ENCODE results near the gene RYR2. TPM values are rescaled to one million over a fixed set of nuclear protein-coding genes. Genes with fewer than 3 reads are reported as not detected.

The RYR2 gene
- total and polyA plus RNA-seq, 2 donors (not counting 1 experiment from before 2014, with no cell fraction given), result not detected

GRCh38 chr1:237792726-237793125 is 750.7 kb downstream of the RYR2 start:
- H3K4me3 ChIP-seq (ENCODE audit: control extremely low read depth in 1 of 5, extremely low read depth in 1 of 5, insufficient read depth in 1 of 5, low read depth in 2 of 5, low read length in 4 of 5), result no peak overlapping the region
- H4K20me1 ChIP-seq (ENCODE audit: control insufficient read depth, insufficient read depth, low read length, poor library complexity, severe bottlenecking), result no peaks in the 10 kb centered on the region
- H3K79me2 ChIP-seq (ENCODE audit: control insufficient read depth, insufficient read depth, low read length), result no peaks in the 10 kb centered on the region
- no peaks in the 10 kb centered on the region for H3K4me1 Mint-ChIP-seq
- no peaks in the 10 kb centered on the region for H3K4me1 ChIP-seq (ENCODE audit: control insufficient read depth in 2 of 2, insufficient read depth in 2 of 2, low read length in 2 of 2)
- H3K27ac ChIP-seq (ENCODE audit: low read length in 2 of 2), result no peak overlapping the region
- ATAC-seq (ENCODE audit: low read depth) (no peak), DNase-seq (no peak)
- H2AFZ ChIP-seq (ENCODE audit: insufficient read depth, low read depth, low read length, poor library complexity, severe bottlenecking), result no peak overlapping the region
- no peak overlapping the region for H3K4me3 Mint-ChIP-seq
- no peaks in the 10 kb centered on the region for H3K27me3 ChIP-seq (replicated peaks in 1 of 4; ENCODE audit: control extremely low read depth in 1 of 4, control insufficient read depth in 3 of 4, insufficient read depth in 4 of 4, low read length in 3 of 4)
- CTCF ChIA-PET, result no interaction called here
- intact Hi-C loops (cut with micrococcal nuclease), result no loop called here
- WGBS (ENCODE audit: insufficient coverage), result no CpG with 5 or more reads among the region's 1 CpG
- no peak overlapping the region for H3K9ac ChIP-seq (ENCODE audit: low read length)
- TF ChIP-seq EZH2 (IDR thresholded peaks at IDR 0.05; ENCODE audit: borderline replicate concordance, insufficient read depth, low read depth, low read length, poor library complexity, severe bottlenecking), result no peak
- no peak for TF ChIP-seq CTCF (IDR thresholded peaks at IDR 0.05)
- H3K9me3 Mint-ChIP-seq (ENCODE audit: insufficient read depth), result no peaks in the 10 kb centered on the region
- POLR2A ChIA-PET, result no interaction called here
- H3K27ac Mint-ChIP-seq, result no peak overlapping the region
- H3K27me3 Mint-ChIP-seq, result no peaks in the 10 kb centered on the region
- H3K36me3 ChIP-seq (replicated peaks in 1 of 2; ENCODE audit: control extremely low read depth in 1 of 2, control insufficient read depth in 1 of 2, extremely low read depth in 1 of 2, insufficient read depth in 2 of 2, low read length in 1 of 2), result no peaks in the 10 kb centered on the region
- no peaks in the 10 kb centered on the region for H3K9me3 ChIP-seq (ENCODE audit: control extremely low read depth in 1 of 3, control insufficient read depth in 2 of 3, insufficient read depth in 1 of 3, low read length in 2 of 3)
- H3K4me2 ChIP-seq (replicated peaks; ENCODE audit: low read depth, low read length, poor library complexity, severe bottlenecking), result no peak overlapping the region

- Histone ChIP-seq H4K20me1 (ENCODE audit: control insufficient read depth, insufficient read depth, low read length, poor library complexity, severe bottlenecking) (no peaks in the 10 kb centered on the region), H3K4me1 (ENCODE audit: control insufficient read depth in 2 of 2, insufficient read depth in 2 of 2, low read length in 2 of 2) (no peaks in the 10 kb centered on the region), H3K27me3 (replicated peaks in 1 of 4; ENCODE audit: control extremely low read depth in 1 of 4, control insufficient read depth in 3 of 4, insufficient read depth in 4 of 4, low read length in 3 of 4) (no peaks in the 10 kb centered on the region), H3K4me2 (replicated peaks; ENCODE audit: low read depth, low read length, poor library complexity, severe bottlenecking) (no peak overlapping the region), H3K4me3 (ENCODE audit: control extremely low read depth in 1 of 5, extremely low read depth in 1 of 5, insufficient read depth in 1 of 5, low read depth in 2 of 5, low read length in 4 of 5) (no peak overlapping the region), H2AFZ (ENCODE audit: insufficient read depth, low read depth, low read length, poor library complexity, severe bottlenecking) (no peak overlapping the region), H3K9ac (ENCODE audit: low read length) (no peak overlapping the region), H3K79me2 (ENCODE audit: control insufficient read depth, insufficient read depth, low read length) (no peaks in the 10 kb centered on the region), H3K36me3 (replicated peaks in 1 of 2; ENCODE audit: control extremely low read depth in 1 of 2, control insufficient read depth in 1 of 2, extremely low read depth in 1 of 2, insufficient read depth in 2 of 2, low read length in 1 of 2) (no peaks in the 10 kb centered on the region), H3K9me3 (ENCODE audit: control extremely low read depth in 1 of 3, control insufficient read depth in 2 of 3, insufficient read depth in 1 of 3, low read length in 2 of 3) (no peaks in the 10 kb centered on the region), H3K27ac (ENCODE audit: low read length in 2 of 2) (no peak overlapping the region)
- TF ChIP-seq EZH2 (IDR thresholded peaks at IDR 0.05; ENCODE audit: borderline replicate concordance, insufficient read depth, low read depth, low read length, poor library complexity, severe bottlenecking) (no peak), CTCF (IDR thresholded peaks at IDR 0.05) (no peak)
- ATAC-seq (ENCODE audit: low read depth) (no peak), DNase-seq (no peak)
- no peak overlapping the region for H3K27ac Mint-ChIP-seq
- H3K9me3 Mint-ChIP-seq (ENCODE audit: insufficient read depth), result no peaks in the 10 kb centered on the region
- no peak overlapping the region for H3K4me3 Mint-ChIP-seq
- CTCF ChIA-PET, result no interaction called here
- no peaks in the 10 kb centered on the region for H3K4me1 Mint-ChIP-seq
- no peaks in the 10 kb centered on the region for H3K27me3 Mint-ChIP-seq
- WGBS (ENCODE audit: insufficient coverage), result no CpG with 5 or more reads among the region's 3 CpGs
- POLR2A ChIA-PET, result no interaction called here
- intact Hi-C loops (cut with micrococcal nuclease), result no loop called here
These were observed 752.1 kb downstream of the RYR2 start for GRCh38 chr1:237794071-237794470.
